Measurements from ENCODE around the gene DNAJA3. TPM values are rescaled to one million over a fixed set of nuclear protein-coding genes. Genes with fewer than 3 reads are reported as not detected.

The DNAJA3 gene
- total RNA-seq, 1 donor from 2014 or later = 36.4 TPM

DNA sequence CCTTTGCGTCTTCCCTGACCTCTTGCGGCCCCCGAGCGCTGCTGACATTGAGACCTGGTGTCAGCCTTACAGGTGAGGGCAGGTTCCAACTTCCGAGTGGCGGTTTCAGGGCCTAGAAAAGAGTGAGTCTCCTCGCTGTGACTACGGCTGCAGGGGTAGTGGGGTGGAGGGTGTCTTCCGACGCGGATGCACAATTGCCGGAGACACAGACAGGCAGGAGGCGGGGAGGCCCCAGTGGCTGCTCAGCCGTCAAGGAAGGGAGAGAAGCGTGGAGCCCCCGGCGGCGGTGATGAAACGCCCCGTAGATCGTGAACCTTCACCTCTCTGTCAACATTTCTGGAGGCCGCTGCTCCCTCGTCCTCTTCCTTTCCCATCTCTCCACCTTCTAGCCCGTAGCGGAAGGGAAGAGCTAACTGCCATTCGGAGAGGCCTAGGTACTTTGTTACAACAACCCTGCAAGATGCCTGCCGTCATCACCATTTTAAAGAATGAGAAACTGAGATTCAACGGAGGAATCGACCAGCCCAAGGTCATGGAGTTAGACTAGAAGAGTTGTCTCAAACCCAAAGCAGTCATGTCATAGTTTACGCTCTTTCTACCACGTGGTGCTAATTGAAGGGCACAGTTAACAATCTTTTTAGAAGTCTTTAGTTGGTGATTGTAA lies 485 bp downstream of the DNAJA3 start:
- DNase-seq (ENCODE audit: low read depth) (no peak), FAIRE-seq (no peak)
- peaks cover 53% of the 10 kb centered on the region for H3K79me2 ChIP-seq (ENCODE audit: insufficient read depth, low read length)
- peak overlapping the region; percentile 100 for H3K9ac ChIP-seq (ENCODE audit: low read length)
- H3K27me3 ChIP-seq (ENCODE audit: insufficient read depth, low read length) = no peaks in the 10 kb centered on the region
- H2AFZ ChIP-seq (ENCODE audit: low read depth, low read length) = peak overlapping the region; percentile 100
- H3K4me1 Mint-ChIP-seq (ENCODE audit: low read depth, unreplicated experiment) = peaks cover 10% of the 10 kb centered on the region
- peak overlapping the region; percentile 100 for H3K27ac ChIP-seq (ENCODE audit: low read depth, low read length)
- H3K4me3 ChIP-seq (ENCODE audit: insufficient read depth, low read depth, low read length) = peak overlapping the region; percentile 100
- H3K27ac Mint-ChIP-seq (ENCODE audit: unreplicated experiment) = peak overlapping the region; percentile 80
- H3K4me2 ChIP-seq (ENCODE audit: low read length) = peak overlapping the region; percentile 89
- no peaks in the 10 kb centered on the region for H3K27me3 Mint-ChIP-seq (ENCODE audit: low read depth, unreplicated experiment)
- peaks cover 10% of the 10 kb centered on the region for H3K4me1 ChIP-seq (ENCODE audit: insufficient read depth, low read length)
- H4K20me1 ChIP-seq (ENCODE audit: insufficient read depth, low read length) = peaks cover 19% of the 10 kb centered on the region
- H3K9me3 ChIP-seq (ENCODE audit: insufficient read depth, low read depth, low read length) = no peaks in the 10 kb centered on the region
- peaks cover 5% of the 10 kb centered on the region for H3K36me3 ChIP-seq (ENCODE audit: insufficient read depth, low read length)
- peaks cover 2% of the 10 kb centered on the region for H3K36me3 Mint-ChIP-seq (ENCODE audit: low read depth, unreplicated experiment)
- no peak for TF ChIP-seq EZH2 (IDR thresholded peaks at IDR 0.05; ENCODE audit: insufficient read depth, low read length)
- TF ChIP-seq, protein P1, sequence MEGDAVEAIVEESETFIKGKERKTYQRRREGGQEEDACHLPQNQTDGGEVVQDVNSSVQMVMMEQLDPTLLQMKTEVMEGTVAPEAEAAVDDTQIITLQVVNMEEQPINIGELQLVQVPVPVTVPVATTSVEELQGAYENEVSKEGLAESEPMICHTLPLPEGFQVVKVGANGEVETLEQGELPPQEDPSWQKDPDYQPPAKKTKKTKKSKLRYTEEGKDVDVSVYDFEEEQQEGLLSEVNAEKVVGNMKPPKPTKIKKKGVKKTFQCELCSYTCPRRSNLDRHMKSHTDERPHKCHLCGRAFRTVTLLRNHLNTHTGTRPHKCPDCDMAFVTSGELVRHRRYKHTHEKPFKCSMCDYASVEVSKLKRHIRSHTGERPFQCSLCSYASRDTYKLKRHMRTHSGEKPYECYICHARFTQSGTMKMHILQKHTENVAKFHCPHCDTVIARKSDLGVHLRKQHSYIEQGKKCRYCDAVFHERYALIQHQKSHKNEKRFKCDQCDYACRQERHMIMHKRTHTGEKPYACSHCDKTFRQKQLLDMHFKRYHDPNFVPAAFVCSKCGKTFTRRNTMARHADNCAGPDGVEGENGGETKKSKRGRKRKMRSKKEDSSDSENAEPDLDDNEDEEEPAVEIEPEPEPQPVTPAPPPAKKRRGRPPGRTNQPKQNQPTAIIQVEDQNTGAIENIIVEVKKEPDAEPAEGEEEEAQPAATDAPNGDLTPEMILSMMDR (IDR thresholded peaks at IDR 0.05; ENCODE audit: insufficient read depth, low read depth, low read length) = no peak
- no peaks in the 10 kb centered on the region for H3K9me3 Mint-ChIP-seq (ENCODE audit: unreplicated experiment)
- H3K4me3 Mint-ChIP-seq (ENCODE audit: unreplicated experiment) = peak overlapping the region; percentile 93

- Histone ChIP-seq H3K9me3 (ENCODE audit: insufficient read depth, low read depth, low read length) (no peaks in the 10 kb centered on the region), H2AFZ (ENCODE audit: low read depth, low read length) (no peak overlapping the region), H3K9ac (ENCODE audit: low read length) (peak overlapping the region; percentile 100), H3K36me3 (ENCODE audit: insufficient read depth, low read length) (peaks cover 5% of the 10 kb centered on the region), H3K4me3 (ENCODE audit: insufficient read depth, low read depth, low read length) (peak overlapping the region; percentile 100), H4K20me1 (ENCODE audit: insufficient read depth, low read length) (peaks cover 20% of the 10 kb centered on the region), H3K27me3 (ENCODE audit: insufficient read depth, low read length) (no peaks in the 10 kb centered on the region), H3K4me2 (ENCODE audit: low read length) (peak overlapping the region; percentile 89), H3K79me2 (ENCODE audit: insufficient read depth, low read length) (peaks cover 60% of the 10 kb centered on the region), H3K27ac (ENCODE audit: low read depth, low read length) (peak overlapping the region; percentile 100), H3K4me1 (ENCODE audit: insufficient read depth, low read length) (peaks cover 10% of the 10 kb centered on the region)
- no peak for FAIRE-seq
- Mint-ChIP-seq H3K4me3 (ENCODE audit: unreplicated experiment) (peak overlapping the region; percentile 93), H3K4me1 (ENCODE audit: low read depth, unreplicated experiment) (peaks cover 10% of the 10 kb centered on the region), H3K9me3 (ENCODE audit: unreplicated experiment) (no peaks in the 10 kb centered on the region), H3K27ac (ENCODE audit: unreplicated experiment) (peak overlapping the region; percentile 80), H3K36me3 (ENCODE audit: low read depth, unreplicated experiment) (peaks cover 5% of the 10 kb centered on the region), H3K27me3 (ENCODE audit: low read depth, unreplicated experiment) (no peaks in the 10 kb centered on the region)
- TF ChIP-seq, protein P1 (IDR thresholded peaks at IDR 0.05; ENCODE audit: insufficient read depth, low read depth, low read length) = no peak
- no peak for TF ChIP-seq EZH2 (IDR thresholded peaks at IDR 0.05; ENCODE audit: insufficient read depth, low read length)
- no peak for DNase-seq (ENCODE audit: low read depth)
These were observed 1.2 kb downstream of the DNAJA3 start for GRCh38 chr16:4426722-4427372.

GRCh38 chr16:4428500-4428899 lies 2.8 kb downstream of the DNAJA3 start:
- Histone ChIP-seq H4K20me1 (ENCODE audit: insufficient read depth, low read length) (peaks cover 20% of the 10 kb centered on the region), H3K4me2 (ENCODE audit: low read length) (no peak overlapping the region), H3K27me3 (ENCODE audit: insufficient read depth, low read length) (no peaks in the 10 kb centered on the region), H2AFZ (ENCODE audit: low read depth, low read length) (no peak overlapping the region), H3K79me2 (ENCODE audit: insufficient read depth, low read length) (peaks cover 61% of the 10 kb centered on the region), H3K4me1 (ENCODE audit: insufficient read depth, low read length) (peaks cover 10% of the 10 kb centered on the region), H3K4me3 (ENCODE audit: insufficient read depth, low read depth, low read length) (no peak overlapping the region), H3K36me3 (ENCODE audit: insufficient read depth, low read length) (peaks cover 9% of the 10 kb centered on the region), H3K9ac (ENCODE audit: low read length) (no peak overlapping the region), H3K9me3 (ENCODE audit: insufficient read depth, low read depth, low read length) (no peaks in the 10 kb centered on the region), H3K27ac (ENCODE audit: low read depth, low read length) (no peak overlapping the region)
- H3K27ac Mint-ChIP-seq (ENCODE audit: unreplicated experiment) = no peak overlapping the region
- H3K36me3 Mint-ChIP-seq (ENCODE audit: low read depth, unreplicated experiment) = peaks cover 5% of the 10 kb centered on the region
- no peaks in the 10 kb centered on the region for H3K9me3 Mint-ChIP-seq (ENCODE audit: unreplicated experiment)
- H3K27me3 Mint-ChIP-seq (ENCODE audit: low read depth, unreplicated experiment) = no peaks in the 10 kb centered on the region
- no peak for FAIRE-seq
- no peak for TF ChIP-seq EZH2 (IDR thresholded peaks at IDR 0.05; ENCODE audit: insufficient read depth, low read length)
- TF ChIP-seq, protein P1 (IDR thresholded peaks at IDR 0.05; ENCODE audit: insufficient read depth, low read depth, low read length) = no peak
- no peak for DNase-seq (ENCODE audit: low read depth)
- H3K4me3 Mint-ChIP-seq (ENCODE audit: unreplicated experiment) = no peak overlapping the region
- peaks cover 10% of the 10 kb centered on the region for H3K4me1 Mint-ChIP-seq (ENCODE audit: low read depth, unreplicated experiment)
